HuH-7.5 (cell line): ENCODE results near the gene SRR.

Experiments used
- DNase-seq: peaks from one replicate; pipeline ENCODE4 v3.0.0; 2011; ENCODE audit warnings: low spot score

The SRR gene

DNA sequence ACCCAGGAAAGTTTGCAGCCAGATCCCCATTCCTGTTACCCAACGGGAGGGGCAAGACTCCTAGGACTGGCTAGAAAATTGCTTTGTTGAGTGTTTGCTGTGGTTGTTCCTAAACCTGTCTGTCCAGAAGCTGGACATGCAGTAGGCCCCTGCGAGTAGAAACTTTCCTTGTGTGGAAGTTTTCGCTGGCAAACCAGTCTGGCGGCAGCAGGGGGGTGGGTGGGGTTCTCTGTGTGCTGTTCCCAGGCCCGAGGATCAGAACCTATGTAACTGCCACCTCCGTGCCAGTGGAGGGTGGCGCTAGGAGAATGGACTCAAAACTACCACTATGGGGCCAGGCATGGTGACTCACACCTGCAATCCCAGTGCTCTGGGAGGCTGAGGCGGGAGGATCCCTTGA, 42.7 kb downstream of the SRR start:
- DNase-seq, result no peak

GRCh38 chr17:2347805-2348685, 44.3 kb downstream of the SRR start:
- DNase-seq, result peak; percentile 61

GRCh38 chr17:2351269-2351668, 47.5 kb downstream of the SRR start:
- no peak for DNase-seq

DNA sequence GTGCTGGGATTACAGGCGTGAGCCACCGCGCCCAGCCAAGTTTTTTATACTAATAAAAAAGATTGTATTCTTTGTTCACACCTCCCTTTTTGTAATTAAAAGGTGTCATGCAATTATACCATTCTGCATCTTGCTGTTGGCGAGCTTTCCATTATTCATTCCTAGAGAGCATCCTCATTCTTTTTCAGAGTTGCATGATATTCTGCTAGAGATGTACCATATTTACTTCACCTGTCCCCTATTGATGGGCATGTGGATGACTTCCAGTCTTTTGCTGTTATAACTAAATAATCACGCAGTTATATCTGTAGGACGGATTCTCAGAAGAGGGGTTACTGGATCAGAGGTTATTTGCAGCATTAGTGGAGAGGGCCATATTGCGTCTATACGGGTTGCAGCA, 50.6 kb downstream of the SRR start:
- DNase-seq, result no peak

DNA sequence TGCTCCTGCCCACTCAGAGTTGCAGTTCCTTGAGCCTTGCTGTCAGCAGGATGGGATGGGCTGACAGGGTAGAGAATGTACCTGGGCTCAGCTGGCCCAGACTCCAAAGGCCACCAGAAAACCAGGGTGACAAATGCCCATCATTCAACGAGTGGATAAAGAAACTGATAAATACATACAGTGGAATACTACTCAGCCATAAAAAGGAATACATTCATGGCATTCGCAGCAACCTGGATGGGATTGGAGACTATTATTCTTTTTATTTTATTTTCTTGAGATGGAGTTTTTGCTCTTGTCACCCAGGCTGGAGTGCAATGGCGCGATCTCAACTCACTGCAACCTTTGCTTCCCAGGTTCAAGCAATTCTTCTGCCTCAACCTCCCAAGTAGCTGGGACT, 53.5 kb downstream of the SRR start:
- no peak for DNase-seq

DNA sequence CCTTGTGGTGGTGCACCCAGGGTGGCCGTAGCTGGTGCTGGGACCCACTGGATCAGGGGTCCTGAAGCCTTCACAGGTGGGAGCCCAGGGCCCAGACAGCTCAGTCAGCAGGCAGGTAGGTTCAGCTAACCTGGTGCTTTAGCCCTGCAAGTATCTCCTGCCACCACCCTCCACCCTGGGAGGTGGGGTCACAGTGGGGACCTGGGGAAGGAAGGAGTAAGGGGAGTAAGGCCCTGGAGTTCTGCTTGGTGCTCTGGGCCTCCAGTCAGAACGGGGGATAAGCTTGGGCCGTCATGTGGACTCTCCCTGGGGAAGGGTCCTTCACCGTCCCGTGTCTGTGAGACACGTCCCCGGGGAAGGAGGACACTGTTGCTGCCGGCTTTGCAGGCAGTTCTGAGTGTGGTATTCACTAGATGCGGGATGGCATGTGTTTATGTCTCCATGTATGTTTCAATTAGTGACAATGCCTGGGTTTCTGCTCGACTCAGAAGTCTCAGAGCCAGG, 54.2 kb downstream of the SRR start:
- no peak for DNase-seq

DNA sequence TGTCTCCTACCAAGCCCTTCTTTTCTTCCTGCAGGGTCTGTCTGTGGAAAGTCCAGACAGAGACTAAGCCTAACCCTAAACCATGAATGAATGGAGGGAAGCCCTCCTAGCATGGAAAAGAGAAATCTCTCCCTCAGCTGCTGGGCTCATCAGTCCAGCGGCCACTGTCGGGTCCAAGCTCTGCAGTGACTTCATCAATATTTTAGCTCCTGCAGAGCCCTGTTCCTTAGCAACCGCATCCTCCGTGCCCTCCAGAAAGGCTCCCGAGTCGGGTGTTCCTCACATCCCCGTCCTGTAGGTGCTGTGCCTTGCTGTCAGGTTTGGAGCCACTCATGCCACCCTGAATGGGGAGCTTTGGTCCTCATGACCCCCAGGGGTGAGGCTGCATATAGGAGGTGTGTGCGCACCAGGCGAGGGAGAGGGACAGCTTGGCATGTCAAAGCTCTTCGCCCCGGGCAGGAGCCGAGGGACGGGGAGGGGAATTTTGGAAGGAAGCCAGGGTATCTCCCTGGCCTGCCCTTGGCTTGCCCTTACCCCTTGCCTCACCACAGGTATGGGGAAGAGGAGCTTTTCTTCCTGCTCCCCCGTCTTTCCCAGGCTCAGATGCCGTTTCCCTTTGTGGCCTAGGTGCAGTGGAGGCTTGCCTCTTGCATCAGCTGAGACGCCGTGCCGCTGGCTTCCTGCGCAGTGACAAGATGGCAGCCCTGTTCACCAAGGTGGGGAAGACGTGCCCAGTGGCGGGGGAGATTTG, 57.4 kb downstream of the SRR start:
- DNase-seq, result no peak

GRCh38 chr17:2362016-2362415, 58.3 kb downstream of the SRR start:
- no peak for DNase-seq

- DNase-seq, result no peak
Observed at GRCh38 chr17:2362416-2362815, 58.7 kb downstream of the SRR start.

- no peak for DNase-seq
Observed at GRCh38 chr17:2362881-2363280, 59.1 kb downstream of the SRR start.

DNA sequence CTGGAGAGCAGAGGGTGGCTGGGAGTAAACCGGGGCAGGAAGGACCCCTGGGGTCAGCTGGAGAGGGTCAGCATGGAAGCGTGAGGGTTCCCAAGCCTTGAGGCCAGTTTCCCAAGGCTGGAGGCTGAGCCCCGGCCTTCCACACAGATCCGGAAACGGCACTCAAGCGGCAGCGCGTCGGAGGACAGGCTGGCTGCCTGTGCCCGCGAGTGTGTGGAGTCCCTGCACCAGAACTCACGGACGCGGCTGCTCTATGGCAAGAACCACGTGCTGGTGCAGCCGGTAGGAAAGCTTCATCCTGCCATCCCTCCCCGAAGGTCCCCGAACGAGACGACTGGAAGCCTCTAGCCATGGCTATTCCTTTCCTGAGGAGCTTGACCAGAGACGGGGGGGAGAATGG, 59.6 kb downstream of the SRR start:
- DNase-seq, result no peak

DNA sequence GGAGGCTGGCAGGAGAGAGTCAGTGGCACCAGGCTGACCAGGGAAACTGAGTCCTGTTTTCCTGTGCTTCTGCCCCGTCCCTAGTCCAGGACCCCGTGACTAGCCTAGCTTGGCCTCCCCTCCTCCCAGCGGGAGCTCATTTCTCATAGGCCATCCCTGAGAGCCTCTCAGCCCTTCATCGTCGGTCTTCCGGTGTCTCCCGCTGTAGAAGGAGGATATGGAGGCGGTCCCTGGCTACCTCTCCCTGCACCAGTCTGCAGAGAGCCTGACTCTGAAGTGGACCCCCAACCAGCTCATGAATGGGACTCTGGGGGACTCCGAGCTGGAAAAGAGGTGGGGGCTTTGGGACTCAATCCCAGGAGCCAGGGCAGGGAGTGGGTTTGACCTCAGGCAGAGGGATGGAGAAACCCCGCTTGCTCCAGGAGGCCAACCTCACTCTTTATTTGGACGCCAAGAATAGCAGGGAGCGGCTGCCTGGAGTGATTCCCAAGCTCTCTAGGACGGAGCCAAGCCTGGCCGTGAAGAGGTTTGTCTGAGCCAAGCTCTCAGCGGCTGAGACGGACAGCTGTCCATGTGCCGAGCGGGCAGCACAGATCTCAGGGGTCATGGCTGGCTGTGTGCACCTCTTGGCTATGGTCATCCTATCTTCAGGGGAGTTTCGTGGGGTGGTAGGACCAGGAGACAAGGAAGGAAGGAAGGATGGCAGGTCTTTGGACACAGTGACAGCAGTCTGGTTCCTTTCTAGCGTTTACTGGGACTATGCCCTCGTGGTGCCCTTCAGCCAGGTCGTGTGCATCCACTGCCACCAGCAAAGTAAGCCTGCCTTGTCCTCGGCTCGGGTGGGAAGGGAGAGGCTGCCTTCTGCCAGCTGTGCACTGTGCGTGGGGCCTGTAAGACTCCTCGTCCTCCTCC, 60.4 kb downstream of the SRR start:
- DNase-seq, result no peak

DNA sequence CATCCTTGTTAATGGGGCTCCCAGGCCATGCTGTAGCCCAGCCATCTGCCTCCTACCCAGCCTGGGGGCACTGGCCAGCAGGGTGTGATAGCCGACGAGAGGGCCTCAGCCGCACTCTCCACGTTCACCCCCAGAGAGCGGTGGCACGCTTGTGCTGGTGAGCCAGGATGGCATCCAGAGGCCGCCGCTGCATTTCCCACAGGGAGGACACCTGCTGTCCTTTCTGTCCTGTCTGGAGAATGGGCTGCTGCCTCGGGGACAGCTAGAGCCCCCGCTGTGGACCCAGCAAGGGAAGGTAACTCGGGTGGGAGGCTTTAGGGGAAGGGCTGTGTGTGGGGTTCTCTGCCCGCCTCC, 61.0 kb downstream of the SRR start:
- no peak for DNase-seq

DNA sequence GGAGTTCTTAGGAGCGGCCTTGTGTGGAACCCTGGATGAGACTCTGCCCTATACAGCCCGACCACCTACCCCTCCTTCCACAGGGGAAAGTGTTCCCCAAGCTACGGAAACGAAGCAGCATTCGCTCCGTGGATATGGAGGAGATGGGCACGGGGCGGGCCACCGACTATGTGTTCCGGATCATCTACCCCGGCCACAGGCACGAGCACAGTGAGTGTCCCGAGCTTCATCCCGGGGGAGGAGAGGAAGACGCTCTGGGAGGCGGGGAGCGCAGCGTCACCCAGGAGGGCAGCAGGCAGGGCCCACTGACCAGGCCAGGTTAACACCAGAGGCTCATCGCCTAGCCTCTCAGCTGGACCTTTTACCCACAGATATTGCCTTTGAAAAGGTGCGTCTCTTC, 61.4 kb downstream of the SRR start:
- DNase-seq, result no peak

DNA sequence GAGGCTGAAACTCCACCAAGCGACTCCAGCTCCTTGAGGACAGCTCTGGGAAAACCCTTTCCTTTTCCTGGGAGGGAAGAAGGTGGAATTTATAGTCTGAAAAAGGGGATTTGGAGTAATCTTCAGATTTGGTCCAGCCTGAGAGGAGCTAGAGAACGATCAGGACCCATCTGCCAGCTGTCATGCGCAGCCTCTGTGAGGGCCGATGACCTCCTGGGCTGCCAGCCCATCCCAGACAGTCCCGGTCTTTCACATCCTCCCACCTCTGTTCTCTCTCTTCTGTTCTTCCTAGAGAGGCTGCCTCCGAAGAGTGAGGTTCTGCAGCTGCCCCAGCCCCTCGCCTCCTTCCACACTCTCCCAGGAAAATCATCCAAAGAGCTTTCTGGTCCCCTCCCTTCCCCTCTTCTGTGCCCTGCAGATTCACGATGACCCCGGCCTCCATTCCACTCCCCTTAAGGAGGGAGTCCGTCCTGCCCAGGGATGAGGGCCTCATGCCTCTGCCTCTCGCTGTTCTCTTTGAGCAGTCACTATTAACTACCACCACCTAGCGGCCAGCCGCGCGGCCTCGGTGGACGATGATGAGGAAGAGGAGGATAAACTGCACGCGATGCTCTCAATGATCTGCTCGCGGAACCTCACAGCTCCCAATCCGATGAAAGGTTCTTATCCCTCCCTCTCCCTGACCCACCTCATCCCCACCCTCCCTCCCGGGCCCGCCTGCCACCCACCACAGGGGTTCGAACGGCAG, 63.2 kb downstream of the SRR start:
- peak; percentile 57 for DNase-seq

DNA sequence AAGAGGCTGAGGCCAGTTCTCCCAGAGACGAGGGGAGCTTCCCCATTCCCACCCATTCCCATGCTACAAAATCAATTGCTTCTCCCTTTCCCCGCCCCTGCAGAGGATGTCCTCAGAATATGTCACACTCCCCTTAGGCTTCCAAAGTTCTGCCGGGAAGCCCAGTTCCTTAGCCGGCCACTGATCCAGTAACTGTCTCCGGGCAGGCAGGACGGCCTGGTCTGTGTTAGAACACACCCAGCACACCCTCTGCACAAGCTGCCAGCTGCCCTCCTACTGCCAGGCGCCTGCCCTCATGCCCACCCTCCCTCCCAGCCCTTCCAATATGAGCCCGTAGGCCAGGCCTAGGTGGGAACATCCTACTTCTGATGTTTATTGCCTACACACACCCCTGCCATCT, 64.6 kb downstream of the SRR start:
- no peak for DNase-seq

GRCh38 chr17:2369039-2369438, 65.3 kb downstream of the SRR start:
- DNase-seq, result no peak

GRCh38 chr17:2369551-2370210, 65.9 kb downstream of the SRR start:
- DNase-seq, result no peak

DNA sequence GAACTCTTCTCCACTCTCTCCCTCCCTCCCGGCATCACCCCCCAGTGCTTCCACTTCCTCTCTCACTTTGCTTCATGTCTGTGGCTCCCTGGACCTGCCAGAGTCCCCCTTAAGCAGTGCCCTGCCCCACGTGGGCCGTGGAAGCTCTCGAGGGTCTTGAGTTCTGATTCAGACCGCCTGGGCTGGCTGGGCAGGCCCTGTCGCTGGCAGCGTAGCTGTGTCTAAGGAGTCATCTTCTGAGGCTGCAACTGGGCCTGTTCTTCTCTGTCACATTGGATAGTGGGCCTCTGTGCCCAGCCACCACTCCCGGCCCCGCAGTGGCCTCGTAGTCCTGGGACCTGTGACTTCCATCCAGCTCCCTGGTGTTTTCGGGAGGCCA, 66.5 kb downstream of the SRR start:
- no peak for DNase-seq

- no peak for DNase-seq
Observed at GRCh38 chr17:2371183-2372130, 67.7 kb downstream of the SRR start.
